Osteoblast (primary cell): Measurements from ENCODE around the gene XYLT2. TPM values are rescaled to one million over a fixed set of nuclear protein-coding genes. Genes with fewer than 3 reads are reported as not detected.

Source experiments
- DNase-seq: peaks from one replicate; pipeline ENCODE4 v3.0.0; 2011; ENCODE audit warnings: low spot score, mixed read lengths; ENCODE audit not compliant: insufficient read length; ENCODE audit errors: missing footprints
- H2AFZ ChIP-seq: 2 replicates; pipeline ENCODE4 v1.6.0; 2011; ENCODE audit warnings: mild to moderate bottlenecking, low read length
- H3K27ac ChIP-seq: 2 replicates; pipeline ENCODE4 v1.5.1; 2011; ENCODE audit warnings: mild to moderate bottlenecking, low read depth, low read length, moderate library complexity
- H3K27me3 ChIP-seq: 2 replicates; pipeline ENCODE4 v1.6.0; 2012; ENCODE audit warnings: mild to moderate bottlenecking, control low read depth, inconsistent platforms, low read length, moderate library complexity; ENCODE audit not compliant: insufficient read depth
- H3K36me3 ChIP-seq: 2 replicates; pipeline ENCODE4 v1.5.1; 2011; ENCODE audit warnings: mild to moderate bottlenecking, low read length, control low read depth, moderate library complexity; ENCODE audit not compliant: insufficient read depth
- H3K4me1 ChIP-seq: 2 replicates; pipeline ENCODE4 v1.5.1; 2011; ENCODE audit warnings: mild to moderate bottlenecking, low read length, control low read depth, moderate library complexity; ENCODE audit not compliant: insufficient read depth
- H3K4me2 ChIP-seq: 2 replicates; pipeline ENCODE4 v1.6.0; 2011; ENCODE audit warnings: mild to moderate bottlenecking, low read length; ENCODE audit not compliant: insufficient read depth
- H3K4me3 ChIP-seq: fragments of 200-600 bp; sonication (generic); 3 replicates; pipeline ENCODE4 v1.5.1; 2012; ENCODE audit warnings: mild to moderate bottlenecking, low read length, inconsistent platforms; ENCODE audit not compliant: insufficient read depth
- H3K79me2 ChIP-seq: 2 replicates; pipeline ENCODE4 v1.6.0; 2012; ENCODE audit warnings: mild to moderate bottlenecking, low read length, control low read depth, inconsistent platforms; ENCODE audit not compliant: insufficient read depth
- H3K9me3 ChIP-seq: 2 replicates; pipeline ENCODE4 v1.5.1; 2011; ENCODE audit warnings: low read depth, low read length, control low read depth
- H4K20me1 ChIP-seq: 2 replicates; pipeline ENCODE4 v1.6.0; 2012; ENCODE audit warnings: mild to moderate bottlenecking, low read length, control low read depth; ENCODE audit not compliant: insufficient read depth
- total RNA-seq: library from RNA; depleted of rRNA; stranded (reverse); fragments of >200 nt; gene quantifications from 2 replicates; pipeline ENCODE4 v1.2.3, GENCODE V29; 2012
- TF ChIP-seq, protein P1 (sequence below): IDR thresholded peaks from 2 replicates; pipeline ENCODE4 v1.5.1; 2011; ENCODE audit warnings: mild to moderate bottlenecking, low read depth, low read length, moderate library complexity; ENCODE audit errors: extremely low read depth

Gene XYLT2
- total RNA-seq, 1 donor, result 40.5 TPM

DNA sequence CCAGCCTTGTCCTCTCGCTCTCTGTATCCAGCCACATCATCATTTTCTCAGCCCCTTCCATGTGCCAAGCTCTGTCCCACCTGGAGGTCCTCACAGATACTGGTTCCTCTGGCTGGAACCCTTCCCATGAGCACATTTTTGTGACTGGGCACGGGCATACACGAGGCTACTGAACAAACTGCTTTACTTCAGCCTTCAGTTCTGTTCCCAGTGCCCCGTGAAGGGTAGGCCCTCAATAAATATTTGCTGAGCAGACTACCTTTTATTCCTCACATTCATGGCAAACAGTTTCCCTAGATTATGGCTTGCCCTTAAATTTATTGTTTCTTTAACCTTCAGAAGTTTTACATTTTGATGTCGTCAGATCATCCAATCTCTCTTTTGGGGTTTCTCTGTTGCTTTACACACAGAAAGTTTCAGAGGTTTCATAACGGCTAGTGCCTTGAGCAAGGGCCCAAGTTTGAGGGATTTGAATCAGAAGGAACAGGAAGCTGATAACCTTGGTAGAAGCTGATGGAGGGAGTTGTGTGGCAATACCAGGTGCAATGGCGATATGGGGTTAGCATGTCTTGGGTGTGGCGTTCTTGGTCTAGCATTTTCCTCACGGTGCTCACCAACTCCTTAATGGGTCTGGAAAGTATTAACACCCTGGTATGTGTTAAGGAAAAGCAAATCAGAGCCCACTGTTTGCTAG lies 43.9 kb upstream of the XYLT2 start:
- H3K4me3 ChIP-seq, result no peak overlapping the region
- no peak for DNase-seq
- no peaks in the 10 kb centered on the region for H4K20me1 ChIP-seq
- peaks cover 8% of the 10 kb centered on the region for H3K4me1 ChIP-seq
- peaks cover 3% of the 10 kb centered on the region for H3K27me3 ChIP-seq
- no peaks in the 10 kb centered on the region for H3K9me3 ChIP-seq
- no peaks in the 10 kb centered on the region for H3K36me3 ChIP-seq
- H3K4me2 ChIP-seq, result no peak overlapping the region
- TF ChIP-seq, protein P1, sequence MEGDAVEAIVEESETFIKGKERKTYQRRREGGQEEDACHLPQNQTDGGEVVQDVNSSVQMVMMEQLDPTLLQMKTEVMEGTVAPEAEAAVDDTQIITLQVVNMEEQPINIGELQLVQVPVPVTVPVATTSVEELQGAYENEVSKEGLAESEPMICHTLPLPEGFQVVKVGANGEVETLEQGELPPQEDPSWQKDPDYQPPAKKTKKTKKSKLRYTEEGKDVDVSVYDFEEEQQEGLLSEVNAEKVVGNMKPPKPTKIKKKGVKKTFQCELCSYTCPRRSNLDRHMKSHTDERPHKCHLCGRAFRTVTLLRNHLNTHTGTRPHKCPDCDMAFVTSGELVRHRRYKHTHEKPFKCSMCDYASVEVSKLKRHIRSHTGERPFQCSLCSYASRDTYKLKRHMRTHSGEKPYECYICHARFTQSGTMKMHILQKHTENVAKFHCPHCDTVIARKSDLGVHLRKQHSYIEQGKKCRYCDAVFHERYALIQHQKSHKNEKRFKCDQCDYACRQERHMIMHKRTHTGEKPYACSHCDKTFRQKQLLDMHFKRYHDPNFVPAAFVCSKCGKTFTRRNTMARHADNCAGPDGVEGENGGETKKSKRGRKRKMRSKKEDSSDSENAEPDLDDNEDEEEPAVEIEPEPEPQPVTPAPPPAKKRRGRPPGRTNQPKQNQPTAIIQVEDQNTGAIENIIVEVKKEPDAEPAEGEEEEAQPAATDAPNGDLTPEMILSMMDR, result no peak
- H2AFZ ChIP-seq, result no peak overlapping the region
- no peak overlapping the region for H3K27ac ChIP-seq
- no peaks in the 10 kb centered on the region for H3K79me2 ChIP-seq

DNA sequence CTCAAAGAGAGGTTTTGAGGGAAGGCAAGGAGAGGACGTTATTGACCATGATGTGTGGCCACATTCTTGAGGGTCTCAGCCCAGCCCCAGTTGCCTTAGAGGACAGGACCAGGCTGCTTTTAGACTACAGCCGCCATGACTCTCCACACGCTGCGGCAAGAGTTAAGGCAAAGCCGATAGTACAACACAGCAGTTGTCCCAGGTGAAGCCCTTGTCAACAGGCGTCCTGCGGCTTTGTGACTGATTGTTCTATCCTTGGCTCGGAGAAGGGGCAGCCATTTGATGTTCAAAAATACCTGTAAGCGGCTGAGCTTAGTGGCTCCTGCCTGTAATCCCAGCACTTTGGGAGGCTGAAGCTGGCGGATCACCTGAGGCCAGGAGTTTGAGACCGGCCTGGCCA lies 42.9 kb upstream of the XYLT2 start:
- peaks cover 3% of the 10 kb centered on the region for H3K27me3 ChIP-seq
- no peaks in the 10 kb centered on the region for H4K20me1 ChIP-seq
- H2AFZ ChIP-seq, result no peak overlapping the region
- H3K36me3 ChIP-seq, result no peaks in the 10 kb centered on the region
- no peak for DNase-seq
- H3K4me3 ChIP-seq, result no peak overlapping the region
- no peak overlapping the region for H3K4me2 ChIP-seq
- no peaks in the 10 kb centered on the region for H3K9me3 ChIP-seq
- no peak overlapping the region for H3K27ac ChIP-seq
- peaks cover 8% of the 10 kb centered on the region for H3K4me1 ChIP-seq
- TF ChIP-seq, protein P1, result no peak
- H3K79me2 ChIP-seq, result no peaks in the 10 kb centered on the region

- no peaks in the 10 kb centered on the region for H4K20me1 ChIP-seq
- no peak for DNase-seq
- H3K4me2 ChIP-seq, result no peak overlapping the region
- H2AFZ ChIP-seq, result no peak overlapping the region
- H3K36me3 ChIP-seq, result no peaks in the 10 kb centered on the region
- H3K4me3 ChIP-seq, result no peak overlapping the region
- H3K9me3 ChIP-seq, result no peaks in the 10 kb centered on the region
- peaks cover 3% of the 10 kb centered on the region for H3K27me3 ChIP-seq
- no peaks in the 10 kb centered on the region for H3K79me2 ChIP-seq
- peaks cover 8% of the 10 kb centered on the region for H3K4me1 ChIP-seq
- TF ChIP-seq, protein P1, result no peak
- H3K27ac ChIP-seq, result no peak overlapping the region
These were observed 42.3 kb upstream of the XYLT2 start for GRCh38 chr17:50303596-50303995.

DNA sequence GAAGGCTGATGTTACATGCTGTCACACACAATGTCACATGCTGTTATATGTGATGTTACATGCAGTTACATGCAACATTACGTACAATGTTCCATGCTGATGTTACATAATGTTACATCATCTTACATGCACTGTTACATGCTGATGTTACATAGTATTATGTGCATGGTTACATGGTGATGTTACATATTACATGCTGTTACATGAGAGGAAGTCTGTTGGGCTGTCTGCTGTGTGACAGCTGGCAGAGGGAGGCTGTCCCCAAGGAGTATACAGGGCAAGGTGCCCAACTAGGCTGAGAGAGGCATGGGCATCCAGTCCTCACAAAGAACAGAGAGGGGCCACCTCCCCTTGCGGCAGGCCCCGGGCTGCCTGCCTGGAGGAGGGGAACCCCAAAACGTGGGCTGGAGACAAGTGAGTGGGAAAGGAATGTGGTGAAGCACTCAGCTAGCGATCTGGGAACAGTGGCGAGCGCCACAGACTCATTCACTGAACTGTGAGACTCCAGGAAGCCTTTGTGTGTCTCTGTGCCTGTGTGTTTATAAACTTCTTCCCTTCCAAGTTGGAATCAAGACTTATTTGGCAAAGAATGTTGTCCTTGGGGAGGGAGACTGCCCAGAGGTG lies 41.0 kb upstream of the XYLT2 start:
- no peak overlapping the region for H3K27ac ChIP-seq
- no peaks in the 10 kb centered on the region for H3K79me2 ChIP-seq
- H3K4me2 ChIP-seq, result peak overlapping the region; percentile 43
- H3K4me3 ChIP-seq, result no peak overlapping the region
- peak overlapping the region; percentile 43 for H2AFZ ChIP-seq
- DNase-seq, result no peak
- H4K20me1 ChIP-seq, result no peaks in the 10 kb centered on the region
- H3K27me3 ChIP-seq, result peaks cover 3% of the 10 kb centered on the region
- no peaks in the 10 kb centered on the region for H3K9me3 ChIP-seq
- H3K36me3 ChIP-seq, result no peaks in the 10 kb centered on the region
- peaks cover 8% of the 10 kb centered on the region for H3K4me1 ChIP-seq
- TF ChIP-seq, protein P1, result no peak
